ENCODE results near the gene CCNY.
"Not testable (repeated sequence)": the region's sequence is repeated elsewhere in the genome, so short reads cannot be mapped to it uniquely, and the experiment has no call there.

The CCNY gene

GRCh38 chr10:35384265-35384868, 48.1 kb downstream of the CCNY start:
- DNase-seq (ENCODE audit: low spot score): no peak

- DNase-seq (ENCODE audit: low spot score): no peak
Measured at GRCh38 chr10:35386594-35387174, 50.4 kb downstream of the CCNY start.

- no peak for DNase-seq (ENCODE audit: low spot score)
Measured at GRCh38 chr10:35387768-35388167, 51.5 kb downstream of the CCNY start.

GRCh38 chr10:35388197-35388596, 51.9 kb downstream of the CCNY start:
- no peak for DNase-seq (ENCODE audit: low spot score)

- no peak for DNase-seq (ENCODE audit: low spot score)
Measured at GRCh38 chr10:35388682-35389081, 52.4 kb downstream of the CCNY start.

GRCh38 chr10:35390161-35390840, 54.0 kb downstream of the CCNY start:
- DNase-seq (ENCODE audit: low spot score): no peak

- no peak for DNase-seq (ENCODE audit: low spot score)
Measured at GRCh38 chr10:35390843-35391152, 54.5 kb downstream of the CCNY start.

GRCh38 chr10:35391153-35391953, 55.0 kb downstream of the CCNY start:
- no peak for DNase-seq (ENCODE audit: low spot score)

- DNase-seq (ENCODE audit: low spot score): no peak
Measured at GRCh38 chr10:35391954-35392262, 55.6 kb downstream of the CCNY start.

GRCh38 chr10:35392482-35393228, 56.3 kb downstream of the CCNY start:
- no peak for DNase-seq (ENCODE audit: low spot score)

- DNase-seq (ENCODE audit: low spot score): no peak
Measured at GRCh38 chr10:35394411-35394851, 58.1 kb downstream of the CCNY start.

GRCh38 chr10:35394934-35395333, 58.6 kb downstream of the CCNY start:
- DNase-seq (ENCODE audit: low spot score): no peak

GRCh38 chr10:35396560-35397434, 60.5 kb downstream of the CCNY start:
- no peak for DNase-seq (ENCODE audit: low spot score)

- DNase-seq (ENCODE audit: low spot score): no peak
Measured at GRCh38 chr10:35397953-35398352, 61.6 kb downstream of the CCNY start.

- no peak for DNase-seq (ENCODE audit: low spot score)
Measured at GRCh38 chr10:35398355-35398754, 62.0 kb downstream of the CCNY start.

- DNase-seq (ENCODE audit: low spot score): no peak
Measured at GRCh38 chr10:35398908-35399307, 62.6 kb downstream of the CCNY start.

- no peak for DNase-seq (ENCODE audit: low spot score)
Measured at GRCh38 chr10:35399414-35400009, 63.2 kb downstream of the CCNY start.

- DNase-seq (ENCODE audit: low spot score): no peak
Measured at GRCh38 chr10:35400595-35401268, 64.4 kb downstream of the CCNY start.

- DNase-seq (ENCODE audit: low spot score): not testable (repeated sequence)
Measured at GRCh38 chr10:35403491-35403890, 67.2 kb downstream of the CCNY start.

GRCh38 chr10:35404077-35404476, 67.8 kb downstream of the CCNY start:
- DNase-seq (ENCODE audit: low spot score): not testable (repeated sequence)
